DMS114 treated with DMSO at 0.1 percent for 48 hours (cell line): ENCODE data around the gene FHIT.
"Not testable (repeated sequence)": the region's sequence is repeated elsewhere in the genome, so short reads cannot be mapped to it uniquely, and the experiment has no call there.

Source experiments
- DNase-seq: peaks from one replicate; lab custom pipeline; 2025; ENCODE audit not compliant: unreplicated experiment; lab: John Stamatoyannopoulos, UW

FHIT gene

DNA sequence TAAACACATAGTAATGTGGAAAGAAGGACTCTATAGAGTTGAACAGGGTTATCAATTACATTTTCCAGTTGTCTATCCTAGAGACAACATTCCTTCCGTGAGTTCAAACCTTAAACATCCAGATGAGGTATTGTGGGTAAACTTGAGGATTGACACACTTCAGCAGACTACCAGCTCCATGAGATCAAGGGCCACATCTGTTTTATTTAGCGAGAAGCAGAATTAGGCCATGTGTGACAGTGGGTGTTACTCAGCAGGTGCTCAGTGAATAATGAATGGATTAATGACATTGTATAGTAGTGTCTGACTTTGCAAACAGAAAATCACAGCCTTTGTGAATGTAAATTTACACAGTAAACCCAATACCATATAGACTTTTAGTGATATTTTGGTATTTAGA lies 1260.3 kb downstream of the FHIT start:
- no peak for DNase-seq

DNA sequence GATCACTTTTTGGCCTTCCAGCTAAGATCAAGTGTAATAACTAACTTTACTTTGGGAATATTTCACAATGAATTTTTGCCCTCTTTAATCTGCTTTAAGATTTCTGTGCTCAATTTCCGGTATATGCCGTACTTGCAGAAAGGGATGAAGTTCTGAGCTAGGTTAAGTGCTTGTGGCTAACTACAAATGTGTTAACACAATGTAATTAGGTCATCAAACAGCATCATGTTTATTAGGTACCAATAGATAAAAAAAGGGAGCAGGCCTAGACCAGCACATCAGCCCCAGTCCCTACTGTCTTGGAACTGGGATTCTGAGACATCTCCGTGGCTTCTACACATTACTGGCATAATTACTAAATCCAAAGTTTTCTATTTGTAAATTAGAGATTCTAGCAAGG lies 1268.7 kb downstream of the FHIT start:
- DNase-seq: no peak

DNA sequence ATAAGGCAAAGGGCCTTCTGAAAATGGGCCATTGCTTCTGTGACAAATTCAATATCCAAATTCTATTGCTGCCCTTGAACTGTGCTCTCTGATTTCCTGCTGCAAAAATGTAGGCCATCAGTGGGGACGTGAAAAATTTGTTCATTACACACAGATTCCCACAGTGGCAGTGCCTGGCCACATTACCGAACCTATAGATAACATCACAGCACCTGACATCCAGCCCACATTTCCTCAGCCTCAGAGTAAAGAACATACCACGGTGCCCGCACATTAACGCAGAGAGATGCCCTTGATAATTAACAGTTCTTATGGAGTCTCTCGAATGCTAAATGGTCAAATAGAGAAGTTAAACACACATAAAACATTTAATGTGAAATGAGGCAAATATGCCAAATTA lies 1269.9 kb downstream of the FHIT start:
- no peak for DNase-seq

DNA sequence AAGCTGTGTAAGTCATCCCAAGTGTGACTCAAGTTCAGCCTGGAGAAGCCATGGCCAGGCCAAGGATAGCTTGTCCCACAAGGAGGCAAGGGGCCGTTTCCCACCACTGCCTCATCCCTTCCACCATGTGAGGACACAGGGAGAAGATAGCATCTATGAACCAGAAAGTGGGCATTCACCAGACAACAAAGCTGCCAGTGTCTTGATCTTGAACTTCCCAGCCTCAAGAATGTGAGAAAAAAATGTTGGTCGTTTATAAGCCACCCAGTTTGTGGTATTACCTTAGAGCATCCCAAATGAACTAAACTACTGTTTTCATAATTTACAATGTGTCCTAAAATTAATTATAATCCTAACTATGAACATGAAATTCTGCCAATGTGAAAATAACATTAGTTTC lies 1270.7 kb downstream of the FHIT start:
- DNase-seq: no peak

DNA sequence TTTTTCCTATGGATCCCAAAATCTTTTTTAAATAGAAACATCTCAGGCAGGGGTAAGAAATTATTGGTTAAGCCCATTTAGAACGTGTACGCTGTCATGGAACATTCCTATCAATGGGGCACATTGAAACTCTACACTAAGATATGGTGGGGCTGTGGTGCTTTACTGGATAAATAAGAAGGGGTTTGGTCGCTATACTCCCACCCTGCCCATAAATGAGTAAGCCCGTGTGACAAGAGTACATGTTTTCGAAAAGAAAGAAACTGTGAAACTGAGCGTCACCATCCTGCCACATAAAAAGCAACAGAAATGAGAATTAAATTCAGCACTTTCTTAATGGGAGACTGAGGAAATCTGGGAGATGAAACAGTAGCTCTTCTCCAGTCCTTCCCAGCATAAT lies 1271.7 kb downstream of the FHIT start:
- DNase-seq: no peak

DNA sequence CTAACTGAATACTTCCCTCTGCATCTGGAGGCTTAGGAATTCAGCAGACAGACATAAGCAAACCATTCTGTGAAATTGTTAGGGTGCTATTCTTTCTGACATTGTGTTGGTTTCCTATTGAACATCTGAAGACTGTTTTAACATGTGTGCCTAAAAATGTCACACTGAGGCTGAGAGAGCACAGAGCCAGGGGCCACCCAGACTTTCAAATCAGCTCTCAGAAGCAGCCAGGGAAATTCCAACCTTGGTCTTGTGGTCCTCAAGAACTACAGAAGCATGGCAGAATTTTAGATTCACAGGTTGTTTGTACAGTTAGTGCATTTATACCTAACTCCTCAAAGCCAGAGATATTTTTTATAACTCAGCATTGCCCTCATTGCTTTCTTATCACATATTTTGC lies 1272.3 kb downstream of the FHIT start:
- DNase-seq: no peak

DNA sequence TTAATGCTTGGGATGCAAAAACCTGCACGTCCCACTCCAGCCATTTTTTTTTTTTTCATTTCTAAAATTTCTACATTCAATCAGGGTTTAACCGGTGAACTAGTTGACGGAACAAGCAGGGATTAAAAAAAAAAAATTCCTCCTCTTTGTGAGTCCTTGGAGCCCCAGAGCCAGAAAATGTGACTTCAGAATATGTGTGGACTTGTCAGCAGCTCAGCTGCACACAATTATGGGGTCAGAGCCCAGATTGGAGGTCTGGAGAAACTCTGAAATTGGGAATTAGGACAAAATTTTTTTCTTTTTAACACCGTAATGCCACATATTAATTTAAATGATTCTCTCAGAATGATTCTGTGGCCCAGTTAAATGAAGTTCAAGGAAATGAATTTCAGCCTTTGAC lies 1280.5 kb downstream of the FHIT start:
- no peak for DNase-seq

DNA sequence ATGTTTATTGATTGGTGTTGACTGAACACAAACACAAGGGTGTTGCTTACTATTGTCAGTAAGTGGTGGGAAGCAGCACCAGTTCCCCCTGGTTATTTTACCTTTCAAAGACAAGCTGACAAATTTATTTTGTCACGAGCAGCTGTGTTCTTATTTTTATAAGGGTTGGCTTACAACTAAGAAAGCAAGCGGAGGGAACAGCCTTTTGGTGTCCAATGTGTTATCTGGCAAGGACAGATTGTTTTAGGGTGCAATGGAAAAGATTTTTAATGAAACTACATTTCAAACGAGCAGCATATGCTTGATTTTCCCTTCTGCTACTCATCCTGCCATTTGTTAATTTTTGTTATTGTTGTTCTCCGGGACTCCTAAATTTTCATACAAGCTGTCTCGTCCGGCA lies 1280.9 kb downstream of the FHIT start:
- DNase-seq: no peak

DNA sequence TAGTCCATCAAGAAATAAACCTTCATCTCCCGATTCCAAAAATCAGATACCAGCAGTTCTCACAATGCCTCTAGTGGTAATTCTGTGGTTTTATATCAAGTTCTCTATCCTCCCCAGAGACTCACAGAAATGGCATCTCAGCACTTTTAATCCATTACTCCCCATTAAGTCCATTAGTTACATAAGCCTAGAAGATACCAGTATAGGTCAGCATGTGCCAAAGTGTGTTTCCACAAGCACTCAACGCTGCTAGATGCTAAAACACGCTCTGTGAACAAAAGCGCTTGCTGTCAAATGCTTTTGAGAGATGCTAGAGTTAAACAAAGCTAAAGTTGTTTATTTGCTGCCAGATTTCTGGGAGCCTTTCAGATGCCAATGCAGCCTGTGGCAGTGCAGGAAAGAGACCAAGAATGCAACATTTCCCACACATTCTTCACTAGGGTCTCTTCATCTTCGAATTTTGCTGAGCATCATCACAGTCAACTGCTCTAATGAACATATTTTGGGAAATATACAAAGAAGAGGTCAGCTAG lies 1282.7 kb downstream of the FHIT start:
- no peak for DNase-seq

DNA sequence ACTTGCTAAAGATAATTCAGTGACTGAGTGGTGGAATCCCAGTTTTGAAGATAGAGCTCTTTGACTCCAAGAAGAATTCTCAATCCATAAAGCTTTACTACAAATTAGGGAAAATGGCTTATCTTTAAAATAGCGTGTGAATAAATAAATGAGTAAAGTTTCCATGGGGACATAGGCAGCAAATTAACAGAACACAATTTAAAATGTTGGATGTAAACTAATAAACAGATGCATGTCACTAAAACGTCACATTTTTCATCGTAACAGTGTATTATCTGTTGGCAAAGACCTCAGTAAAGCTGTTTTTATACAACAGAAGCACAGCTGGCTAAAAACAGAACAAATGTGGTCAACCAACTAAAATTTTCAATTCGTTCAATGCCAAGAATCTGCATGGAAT lies 1287.6 kb downstream of the FHIT start:
- DNase-seq: no peak

DNA sequence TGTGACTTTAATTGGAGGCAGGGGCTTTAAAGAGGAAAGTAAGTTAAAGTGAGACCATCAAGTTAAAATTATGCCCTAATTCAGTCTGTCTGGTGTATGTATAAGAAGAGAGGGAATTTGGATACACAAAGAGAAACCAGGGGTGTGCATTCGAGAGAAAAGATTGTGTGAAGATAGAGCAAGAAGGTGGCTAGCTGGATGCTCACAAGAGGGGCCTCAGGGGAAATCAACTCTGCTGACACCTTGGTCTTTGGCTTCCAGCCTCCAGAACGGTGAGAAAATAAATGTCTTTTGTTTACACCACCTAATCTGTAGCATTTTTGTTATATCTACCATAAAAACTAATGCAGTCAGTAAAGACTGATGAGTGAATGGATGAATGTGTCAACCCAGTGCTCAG lies 1294.1 kb downstream of the FHIT start:
- DNase-seq: no peak

DNA sequence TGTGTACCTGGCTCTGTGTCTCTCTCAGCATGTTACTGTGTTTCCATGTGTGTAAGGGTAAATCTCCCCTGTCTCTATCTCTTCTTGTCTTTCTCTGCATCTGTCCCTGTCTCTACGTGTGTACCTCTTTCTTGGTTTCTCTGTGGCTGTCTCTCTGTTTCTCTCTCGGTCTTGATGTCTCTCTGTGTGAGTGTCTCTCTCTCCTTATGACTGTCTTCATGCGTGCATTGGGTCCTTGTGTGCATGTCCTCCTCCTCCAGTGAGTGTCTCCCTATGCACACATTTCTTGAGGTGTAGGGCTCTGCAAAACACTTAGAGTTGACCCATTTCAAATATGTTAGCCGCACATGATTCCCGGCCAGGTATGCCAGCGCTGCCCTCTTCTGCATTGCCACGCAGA lies 1298.1 kb downstream of the FHIT start:
- no peak for DNase-seq

DNA sequence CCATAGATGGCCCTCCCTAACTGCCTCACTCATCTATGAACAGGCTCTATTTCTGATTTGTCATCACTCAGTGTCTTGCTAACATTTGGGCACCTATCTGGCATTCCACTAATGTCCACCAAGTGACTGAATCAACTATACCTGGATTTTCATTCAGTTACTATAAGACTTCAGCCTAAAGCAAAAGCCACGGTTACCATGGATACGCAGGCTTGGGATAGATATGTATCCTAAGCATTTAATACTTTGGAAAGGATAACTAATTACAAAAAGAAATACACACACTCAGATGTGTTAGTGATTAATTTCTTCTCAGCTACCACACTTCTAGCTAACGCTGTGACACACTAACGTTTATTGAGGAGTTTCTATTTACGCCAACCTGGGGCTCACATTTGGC lies 1301.9 kb downstream of the FHIT start:
- DNase-seq: no peak

DNA sequence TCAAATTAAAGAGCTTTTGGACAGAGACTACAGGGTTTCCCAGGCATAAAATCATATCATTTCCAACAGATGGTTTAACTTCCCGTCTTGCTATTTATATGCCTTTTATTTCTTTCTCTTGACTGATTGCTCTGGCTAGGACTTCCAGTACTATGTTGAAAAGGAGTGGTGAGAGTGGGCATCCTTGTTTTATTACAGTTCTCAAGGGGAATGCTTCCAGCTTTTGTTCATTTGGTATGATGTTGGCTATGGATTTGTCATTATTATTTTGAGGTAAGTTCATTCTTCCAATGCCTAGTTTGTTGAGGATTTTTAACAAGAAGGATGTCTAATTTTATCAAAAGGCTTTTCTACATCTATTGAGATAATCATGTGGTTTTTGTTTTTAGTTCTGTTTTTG lies 1304.9 kb downstream of the FHIT start:
- DNase-seq: no peak

DNA sequence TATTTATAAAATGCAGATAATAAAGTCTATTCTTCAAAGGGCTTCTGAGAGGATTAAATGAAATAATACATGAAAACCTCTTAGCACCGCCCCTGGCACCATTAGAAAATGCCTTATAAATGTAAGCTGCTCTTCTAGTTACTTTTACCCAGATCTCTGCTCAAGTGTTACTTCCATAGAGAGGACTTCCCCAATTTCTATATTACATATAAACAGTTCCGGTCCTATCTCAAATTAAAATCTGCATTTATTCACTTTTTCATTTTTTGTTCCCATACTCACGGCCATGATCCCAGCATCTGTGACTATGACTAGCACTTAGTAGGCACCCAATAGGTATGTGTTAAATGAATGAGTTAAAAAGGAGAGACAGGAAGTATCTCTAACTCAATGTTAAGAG lies 1310.5 kb downstream of the FHIT start:
- DNase-seq: no peak

DNA sequence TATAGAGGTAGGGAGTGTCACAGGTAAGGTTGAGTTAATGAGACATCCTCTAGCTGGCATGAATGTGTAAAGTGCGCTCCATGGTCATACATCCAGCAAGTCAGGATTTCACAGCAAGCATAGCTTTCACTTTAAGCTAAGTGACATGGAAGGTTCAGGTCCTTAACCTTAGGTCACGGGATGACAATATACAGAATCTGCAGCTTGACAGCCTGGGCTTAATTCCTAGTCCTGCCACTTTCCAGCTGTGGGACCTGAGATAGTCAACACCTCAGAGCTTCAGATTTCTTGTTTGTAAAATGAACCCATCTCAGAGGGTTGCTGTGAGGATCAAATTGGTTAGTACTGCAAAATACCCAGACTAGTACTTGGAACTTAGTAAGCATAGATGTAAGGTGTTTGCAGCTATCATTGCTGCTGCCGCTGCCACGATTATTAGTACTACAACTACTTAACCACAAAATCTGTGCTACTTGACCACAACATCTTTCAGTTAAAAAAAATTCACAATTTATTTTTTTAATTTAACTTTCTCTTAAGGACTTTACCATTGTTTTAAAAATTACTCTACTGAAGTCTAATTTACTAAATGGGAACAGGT lies 1311.3 kb downstream of the FHIT start:
- no peak for DNase-seq

DNA sequence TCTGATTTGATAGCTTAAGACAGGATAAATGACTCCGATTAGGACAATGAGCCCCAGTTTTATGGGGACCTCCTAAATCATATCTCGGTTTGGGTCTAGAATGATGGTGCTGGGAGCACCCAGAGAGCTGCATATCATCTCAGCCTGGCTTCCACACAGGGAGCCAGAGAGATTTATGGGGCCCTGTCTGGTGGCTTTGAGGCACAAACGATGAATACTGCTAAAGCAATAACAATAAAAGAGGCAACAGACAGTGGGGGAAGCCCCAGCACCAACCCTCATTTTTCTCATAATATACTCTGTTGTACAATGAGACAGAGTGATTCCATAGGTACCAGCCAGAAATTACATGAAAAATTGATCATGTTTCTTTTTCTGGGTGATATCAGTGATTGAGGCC lies 1312.4 kb downstream of the FHIT start:
- DNase-seq: no peak

DNA sequence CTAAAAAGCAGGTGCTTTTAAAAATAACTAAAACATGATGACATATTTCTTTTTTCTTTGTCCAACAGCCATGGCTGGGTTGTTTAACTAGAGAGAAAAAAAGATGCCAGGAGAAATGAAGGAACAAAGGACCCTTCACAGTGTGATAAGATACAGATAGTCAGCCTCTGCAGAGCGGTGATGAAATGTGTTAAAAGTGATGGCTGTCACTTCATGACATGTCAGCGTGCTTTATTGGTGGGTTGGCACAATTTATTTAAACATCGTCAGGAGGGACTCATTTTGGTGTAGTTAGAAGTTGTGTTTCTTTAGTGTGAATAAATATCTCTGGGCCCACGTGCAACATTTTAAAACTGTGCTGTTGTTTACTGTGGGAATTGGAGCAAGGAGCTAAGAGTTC lies 1314.1 kb downstream of the FHIT start:
- DNase-seq: no peak

DNA sequence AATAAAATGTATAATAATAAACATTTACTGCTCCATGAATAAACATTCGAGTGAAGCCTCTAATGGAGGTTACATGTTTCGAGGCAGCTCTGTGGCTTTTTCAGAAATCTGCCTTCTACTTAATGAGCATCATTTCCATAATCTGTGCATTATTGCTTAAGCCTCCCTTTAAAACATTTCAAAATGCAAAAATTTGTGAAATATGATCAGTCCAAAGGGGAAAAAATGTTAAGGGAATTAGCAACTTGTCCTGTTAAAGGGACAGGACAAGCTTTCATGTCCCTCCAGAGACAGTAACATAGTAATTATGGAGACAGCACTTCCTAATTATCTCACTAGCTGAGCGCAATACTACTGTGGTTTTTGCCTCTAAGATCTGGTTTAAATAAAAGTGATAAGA lies 1314.8 kb downstream of the FHIT start:
- no peak for DNase-seq

DNA sequence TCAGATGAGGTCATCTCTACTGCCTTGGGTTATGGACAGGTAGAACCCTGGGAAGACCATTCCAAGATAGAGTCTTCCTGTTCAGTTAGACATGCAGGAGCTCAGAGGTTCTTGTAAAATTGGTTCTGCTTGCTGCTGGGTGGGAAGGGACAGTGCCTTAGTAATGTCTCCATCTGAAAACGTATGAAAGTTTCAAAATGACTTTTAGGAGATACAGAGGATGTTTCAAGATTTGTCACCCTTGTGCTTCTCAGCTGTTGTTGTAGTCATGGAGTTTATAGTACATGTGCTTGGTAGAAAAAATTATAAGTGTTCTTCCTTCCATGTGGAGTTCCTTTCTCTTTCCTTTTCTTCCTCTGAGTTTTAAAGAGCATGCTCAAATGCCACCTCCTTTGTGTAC lies 1316.2 kb downstream of the FHIT start:
- DNase-seq: no peak

DNA sequence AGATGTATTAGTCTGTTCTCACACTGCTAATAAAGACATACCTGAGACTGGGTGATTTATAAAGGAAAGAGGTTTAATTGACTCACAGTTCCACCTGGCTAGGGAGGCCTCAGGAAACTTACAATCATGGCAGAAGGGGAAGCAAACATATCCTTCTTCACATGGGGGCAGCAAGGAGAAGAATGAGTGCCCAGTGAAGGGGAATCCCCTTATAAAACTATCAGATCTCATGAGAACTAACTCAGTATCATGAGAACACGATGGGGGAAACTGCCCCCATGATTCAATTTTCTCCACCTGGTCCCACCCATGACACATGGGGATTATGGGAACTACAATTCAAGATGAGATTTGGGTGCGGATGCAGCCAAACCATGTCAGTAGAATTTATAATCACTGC lies 1316.7 kb downstream of the FHIT start:
- not testable (repeated sequence) for DNase-seq

DNA sequence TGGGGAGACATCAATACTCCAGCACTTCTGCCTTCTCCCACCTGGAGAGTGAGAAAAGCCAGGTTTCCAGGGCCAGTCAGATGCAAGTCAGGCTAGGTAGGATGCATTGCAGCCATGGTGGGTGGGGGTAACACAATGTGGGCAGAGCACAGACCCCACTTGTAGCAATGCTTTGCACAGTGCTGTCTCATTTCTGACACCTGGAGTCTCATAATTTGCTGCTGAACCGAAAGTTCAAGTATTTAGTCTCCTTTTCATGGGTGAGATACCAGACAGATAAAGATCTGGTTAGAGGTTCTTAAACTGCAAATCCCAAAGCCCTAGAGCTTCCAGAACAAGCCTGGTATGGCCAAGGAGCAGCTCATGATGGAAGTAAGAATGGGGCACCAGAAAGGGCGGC lies 1321.1 kb downstream of the FHIT start:
- no peak for DNase-seq

DNA sequence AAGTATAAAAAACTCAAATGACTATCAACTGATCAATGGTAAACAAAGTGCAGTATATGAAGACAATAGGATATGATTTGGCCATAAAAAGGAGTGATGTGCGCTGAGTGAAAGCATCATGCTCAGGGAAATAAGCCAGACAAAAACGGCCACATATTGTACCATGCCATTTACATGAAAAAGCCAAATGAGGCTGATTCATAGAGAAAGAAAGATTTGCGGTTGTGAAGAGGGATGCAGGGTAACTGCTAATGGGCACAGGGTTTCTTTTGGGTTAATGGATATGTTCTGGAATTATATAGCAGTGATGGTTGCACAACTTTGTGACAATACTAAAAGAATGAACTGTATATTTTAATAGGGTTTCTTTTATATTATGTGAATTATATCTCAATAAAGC lies 1324.2 kb downstream of the FHIT start:
- no peak for DNase-seq

DNA sequence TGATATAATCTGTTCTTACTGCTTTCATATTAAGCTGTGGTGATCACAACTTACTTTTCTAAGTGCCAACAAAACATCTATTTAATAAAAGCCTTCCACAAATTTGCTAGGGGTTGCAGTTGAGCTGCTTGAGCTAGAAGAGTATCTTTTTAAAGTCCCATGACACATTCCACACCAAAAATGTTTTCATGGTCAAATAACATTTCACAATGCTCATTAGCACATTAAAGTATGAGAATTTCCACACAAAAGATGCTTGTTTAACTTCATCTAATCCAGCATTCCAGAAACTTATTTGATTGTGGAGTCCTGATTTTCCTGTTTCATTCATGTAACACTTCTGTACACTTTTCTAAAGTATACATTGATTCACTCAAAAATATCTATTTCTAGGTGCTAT lies 1325.3 kb downstream of the FHIT start:
- DNase-seq: no peak
